ENCODE measurements around the gene SRSF8.

Gene SRSF8

DNA sequence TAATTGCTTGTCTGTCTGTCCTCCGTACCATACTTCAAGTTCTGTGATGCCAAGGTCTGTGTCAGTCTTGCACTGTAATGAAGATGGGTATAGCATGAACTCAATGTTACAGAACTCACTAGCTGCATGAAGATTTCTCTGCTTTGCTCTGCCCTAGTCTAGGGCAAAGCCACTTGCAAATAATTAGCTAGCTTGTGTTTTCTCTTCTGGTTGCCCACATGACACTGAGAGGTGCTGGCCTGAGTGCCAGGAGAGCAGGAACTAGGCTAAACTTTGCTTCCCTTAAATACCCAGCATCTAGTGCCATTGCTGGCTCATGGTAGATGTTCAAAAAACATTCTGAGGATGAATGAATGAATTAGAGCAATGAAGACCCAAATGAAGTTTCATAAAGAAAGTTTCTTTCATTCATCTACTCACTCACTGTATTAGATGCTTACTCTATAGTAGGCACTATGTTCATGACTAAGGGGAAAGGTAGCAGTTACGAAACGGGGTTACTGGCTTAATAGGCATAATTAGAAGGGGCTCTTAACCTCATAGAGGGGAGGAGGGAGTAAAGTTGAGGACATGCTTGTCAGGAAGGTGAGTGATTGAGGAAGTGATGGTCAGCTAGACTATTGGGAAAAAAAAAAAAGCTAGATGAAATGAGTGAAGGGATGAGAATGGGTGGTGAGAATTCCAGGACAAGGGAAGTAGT, 18.5 kb downstream of the SRSF8 start:
- Histone ChIP-seq H3K18ac (ENCODE audit: low read length) (no peak overlapping the region), H3K79me2 (ENCODE audit: control insufficient read depth, insufficient read depth, low read length, poor library complexity) (peaks cover 5% of the 10 kb centered on the region)

DNA sequence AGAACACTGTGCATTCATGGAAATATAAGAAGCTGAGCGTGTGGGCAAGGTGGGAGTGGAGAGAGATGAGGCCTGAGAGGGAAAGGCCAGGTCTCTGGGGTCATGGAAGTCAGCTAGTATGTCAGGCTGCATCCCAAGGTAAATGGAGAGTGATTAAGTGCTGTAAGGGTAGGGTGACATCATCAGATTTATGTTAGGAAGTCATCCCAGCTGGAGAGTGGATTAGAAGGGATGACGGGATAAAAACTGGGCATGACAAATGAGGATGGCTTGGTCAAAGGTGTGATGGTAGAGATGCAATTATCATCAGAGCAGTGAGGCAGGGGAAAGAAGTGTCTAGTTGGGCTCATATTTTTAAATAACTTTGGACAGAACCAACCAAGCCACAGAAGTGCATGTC, 19.4 kb downstream of the SRSF8 start:
- Histone ChIP-seq H3K79me1 (ENCODE audit: low read length) (peaks cover 12% of the 10 kb centered on the region), H2AK5ac (ENCODE audit: low read length) (no peak overlapping the region)

More for the DNA sequence above, 18.5 kb downstream of the SRSF8 start:
- no peak overlapping the region for H2BK12ac ChIP-seq (ENCODE audit: low read length)
- H3K4me2 ChIP-seq (ENCODE audit: low read length), result no peak overlapping the region
- H3K4ac ChIP-seq (ENCODE audit: low read depth, low read length), result no peak overlapping the region
- H3K9ac ChIP-seq (ENCODE audit: low read length), result no peak overlapping the region
- no peaks in the 10 kb centered on the region for H3K27me3 ChIP-seq (ENCODE audit: insufficient read depth, low read length)
- no peak overlapping the region for H4K8ac ChIP-seq (ENCODE audit: low read depth, low read length)
- no peak overlapping the region for H2AK5ac ChIP-seq (ENCODE audit: low read length)
- H2AFZ ChIP-seq (ENCODE audit: insufficient read depth, low read length, poor library complexity), result no peak overlapping the region
- DNase-seq, result no peak
- H3K79me1 ChIP-seq (ENCODE audit: low read length), result peaks cover 10% of the 10 kb centered on the region
- H3K23ac ChIP-seq (ENCODE audit: low read length), result no peak overlapping the region
- no peak overlapping the region for H3K27ac ChIP-seq (ENCODE audit: low read depth, low read length)
- WGBS (ENCODE audit: extremely low coverage, insufficient coverage, insufficient read length), result no CpG with 5 or more reads among the region's 3 CpGs
- no peak overlapping the region for H2BK5ac ChIP-seq (ENCODE audit: low read depth, low read length, poor library complexity)
- H3K14ac ChIP-seq (ENCODE audit: low read length), result no peak overlapping the region
- H3K4me1 ChIP-seq (ENCODE audit: control insufficient read depth in 1 of 2, insufficient read depth in 2 of 2, low read length in 2 of 2), result peaks cover 4 to 9% of the 10 kb centered on the region in 2 experiments
- no peaks in the 10 kb centered on the region for H3K36me3 ChIP-seq (ENCODE audit: control insufficient read depth in 1 of 2, insufficient read depth in 2 of 2, low read length in 2 of 2)
- no peak overlapping the region for H4K91ac ChIP-seq (ENCODE audit: low read depth, low read length)
- no peak overlapping the region for H2BK120ac ChIP-seq (ENCODE audit: insufficient read depth, low read length, poor library complexity)
- no peak overlapping the region for H3K4me3 ChIP-seq (ENCODE audit: low read depth, low read length)
- no peak overlapping the region for H4K12ac ChIP-seq (ENCODE audit: low read depth, low read length)
- H3K9me3 ChIP-seq (ENCODE audit: insufficient read depth, low read depth, low read length), result no peaks in the 10 kb centered on the region

DNA sequence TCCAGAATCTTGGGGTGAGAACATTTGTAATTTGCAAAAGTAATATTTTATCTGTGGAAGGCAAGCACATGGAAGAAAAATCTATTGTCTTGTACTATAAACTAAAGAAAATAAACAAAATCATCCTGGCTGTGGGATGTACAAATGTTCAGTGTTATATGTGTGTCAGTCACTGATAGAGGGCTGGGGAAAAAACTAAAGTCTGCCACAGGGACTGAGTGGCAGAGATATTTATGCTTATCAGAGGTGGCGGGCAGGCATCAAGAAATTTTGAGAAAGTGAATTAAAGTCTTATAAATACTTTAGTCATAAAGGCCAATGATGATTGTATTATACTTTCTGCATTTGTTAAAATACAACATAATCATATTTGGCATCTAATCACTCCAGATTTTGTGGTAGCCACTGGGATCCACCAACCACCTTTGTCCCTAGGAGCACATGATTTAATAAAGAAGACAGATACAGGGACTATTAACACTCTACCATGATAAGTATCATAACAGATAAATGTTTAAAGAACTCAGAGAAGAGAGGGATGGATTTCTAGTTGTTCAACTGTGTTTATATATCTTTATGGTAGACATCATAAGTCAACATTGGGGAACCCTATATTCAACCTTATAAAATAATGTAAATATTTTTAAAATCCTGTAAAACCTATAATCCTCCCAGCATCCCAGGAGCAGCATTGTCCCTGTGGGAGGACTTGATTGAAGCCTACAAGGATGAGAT, 20.3 kb downstream of the SRSF8 start:
- Histone ChIP-seq H3K79me2 (ENCODE audit: control insufficient read depth, insufficient read depth, low read length, poor library complexity) (peaks cover 5% of the 10 kb centered on the region), H4K8ac (ENCODE audit: low read depth, low read length) (no peak overlapping the region), H2BK120ac (ENCODE audit: insufficient read depth, low read length, poor library complexity) (no peak overlapping the region), H3K14ac (ENCODE audit: low read length) (no peak overlapping the region), H3K4me2 (ENCODE audit: low read length) (no peak overlapping the region), H3K27me3 (ENCODE audit: insufficient read depth, low read length) (no peaks in the 10 kb centered on the region), H4K91ac (ENCODE audit: low read depth, low read length) (no peak overlapping the region), H3K36me3 (ENCODE audit: control insufficient read depth in 1 of 2, insufficient read depth in 2 of 2, low read length in 2 of 2) (no peaks in the 10 kb centered on the region), H3K27ac (ENCODE audit: low read depth, low read length) (no peak overlapping the region), H3K23ac (ENCODE audit: low read length) (no peak overlapping the region), H2BK12ac (ENCODE audit: low read length) (no peak overlapping the region), H3K4me3 (ENCODE audit: low read depth, low read length) (no peak overlapping the region), H2AK5ac (ENCODE audit: low read length) (no peak overlapping the region), H3K79me1 (ENCODE audit: low read length) (peaks cover 11% of the 10 kb centered on the region), H3K9me3 (ENCODE audit: insufficient read depth, low read depth, low read length) (no peaks in the 10 kb centered on the region), H3K9ac (ENCODE audit: low read length) (no peak overlapping the region), H3K4me1 (ENCODE audit: control insufficient read depth in 1 of 2, insufficient read depth in 2 of 2, low read length in 2 of 2) (peaks cover 3 to 4% of the 10 kb centered on the region in 2 experiments), H2BK5ac (ENCODE audit: low read depth, low read length, poor library complexity) (no peak overlapping the region), H3K18ac (ENCODE audit: low read length) (no peak overlapping the region), H2AFZ (ENCODE audit: insufficient read depth, low read length, poor library complexity) (no peak overlapping the region), H3K4ac (ENCODE audit: low read depth, low read length) (no peak overlapping the region), H4K12ac (ENCODE audit: low read depth, low read length) (no peak overlapping the region)
- no CpG with 5 or more reads among the region's 1 CpG for WGBS (ENCODE audit: extremely low coverage, insufficient coverage, insufficient read length)
- no peak for DNase-seq

More for the DNA sequence above, 19.4 kb downstream of the SRSF8 start:
- no peak overlapping the region for H3K23ac ChIP-seq (ENCODE audit: low read length)
- no peaks in the 10 kb centered on the region for H3K36me3 ChIP-seq (ENCODE audit: control insufficient read depth in 1 of 2, insufficient read depth in 2 of 2, low read length in 2 of 2)
- no peak overlapping the region for H3K27ac ChIP-seq (ENCODE audit: low read depth, low read length)
- H3K4me3 ChIP-seq (ENCODE audit: low read depth, low read length), result no peak overlapping the region
- WGBS (ENCODE audit: extremely low coverage, insufficient coverage, insufficient read length), result no CpG with 5 or more reads among the region's 2 CpGs
- H3K9me3 ChIP-seq (ENCODE audit: insufficient read depth, low read depth, low read length), result no peaks in the 10 kb centered on the region
- no peak overlapping the region for H4K12ac ChIP-seq (ENCODE audit: low read depth, low read length)
- no peak overlapping the region for H3K18ac ChIP-seq (ENCODE audit: low read length)
- H3K4me1 ChIP-seq (ENCODE audit: control insufficient read depth in 1 of 2, insufficient read depth in 2 of 2, low read length in 2 of 2), result peaks cover 7 to 9% of the 10 kb centered on the region in 2 experiments
- H3K14ac ChIP-seq (ENCODE audit: low read length), result no peak overlapping the region
- H4K8ac ChIP-seq (ENCODE audit: low read depth, low read length), result no peak overlapping the region
- no peak overlapping the region for H3K9ac ChIP-seq (ENCODE audit: low read length)
- H2BK12ac ChIP-seq (ENCODE audit: low read length), result no peak overlapping the region
- DNase-seq, result no peak
- no peak overlapping the region for H2BK5ac ChIP-seq (ENCODE audit: low read depth, low read length, poor library complexity)
- H2AFZ ChIP-seq (ENCODE audit: insufficient read depth, low read length, poor library complexity), result no peak overlapping the region
- H4K91ac ChIP-seq (ENCODE audit: low read depth, low read length), result no peak overlapping the region
- no peaks in the 10 kb centered on the region for H3K27me3 ChIP-seq (ENCODE audit: insufficient read depth, low read length)
- no peak overlapping the region for H3K4ac ChIP-seq (ENCODE audit: low read depth, low read length)
- peaks cover 5% of the 10 kb centered on the region for H3K79me2 ChIP-seq (ENCODE audit: control insufficient read depth, insufficient read depth, low read length, poor library complexity)
- H2BK120ac ChIP-seq (ENCODE audit: insufficient read depth, low read length, poor library complexity), result no peak overlapping the region
- no peak overlapping the region for H3K4me2 ChIP-seq (ENCODE audit: low read length)

DNA sequence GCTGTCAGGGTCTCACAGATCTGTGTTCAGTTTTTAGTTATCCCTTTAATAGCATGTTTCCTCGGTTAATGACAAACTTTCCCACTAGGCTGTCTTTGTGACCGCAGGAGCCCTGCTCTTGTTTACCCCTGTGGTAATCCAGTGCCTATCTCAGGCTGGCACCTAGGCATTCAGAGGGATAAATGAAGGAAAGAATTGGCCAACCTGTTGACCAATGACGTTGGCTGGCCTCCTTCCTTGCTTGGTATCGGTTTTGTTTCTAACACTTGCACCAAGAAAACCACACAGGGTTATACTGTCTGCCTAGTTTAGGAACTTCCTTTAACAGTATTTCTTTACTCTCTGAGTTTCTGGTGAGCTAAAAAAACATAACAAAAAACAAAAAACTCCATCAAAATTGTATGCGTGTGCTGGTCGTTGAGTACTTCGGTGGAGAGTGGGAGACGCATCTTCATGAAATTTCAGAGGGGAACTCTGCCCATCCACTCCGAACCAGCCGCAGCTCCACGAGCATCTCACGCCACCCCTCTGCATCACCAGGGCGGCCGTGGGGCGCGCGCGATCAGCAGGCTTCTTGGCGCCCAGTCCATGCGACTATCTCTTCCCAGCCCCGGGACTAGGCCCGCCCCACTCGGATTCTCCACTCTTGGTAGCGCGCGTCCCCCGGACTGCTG, 22.4 kb downstream of the SRSF8 start:
- Histone ChIP-seq H3K9me3 (ENCODE audit: insufficient read depth, low read depth, low read length) (no peaks in the 10 kb centered on the region), H4K8ac (ENCODE audit: low read depth, low read length) (peak overlapping the region; percentile 32), H3K4me1 (ENCODE audit: control insufficient read depth in 1 of 2, insufficient read depth in 2 of 2, low read length in 2 of 2) (peaks cover 3 to 10% of the 10 kb centered on the region in 2 experiments), H3K18ac (ENCODE audit: low read length) (peak overlapping the region; percentile 42), H3K4me3 (ENCODE audit: low read depth, low read length) (peak overlapping the region; percentile 96), H3K23ac (ENCODE audit: low read length) (no peak overlapping the region), H3K27ac (ENCODE audit: low read depth, low read length) (no peak overlapping the region), H3K36me3 (ENCODE audit: control insufficient read depth in 1 of 2, insufficient read depth in 2 of 2, low read length in 2 of 2) (no peaks in the 10 kb centered on the region), H2AFZ (ENCODE audit: insufficient read depth, low read length, poor library complexity) (peak overlapping the region; percentile 53), H2BK12ac (ENCODE audit: low read length) (peak overlapping the region; percentile 11), H3K27me3 (ENCODE audit: insufficient read depth, low read length) (no peaks in the 10 kb centered on the region), H4K12ac (ENCODE audit: low read depth, low read length) (no peak overlapping the region), H2BK5ac (ENCODE audit: low read depth, low read length, poor library complexity) (no peak overlapping the region), H2BK120ac (ENCODE audit: insufficient read depth, low read length, poor library complexity) (no peak overlapping the region), H3K9ac (ENCODE audit: low read length) (no peak overlapping the region), H3K14ac (ENCODE audit: low read length) (peak overlapping the region; percentile 47), H3K79me2 (ENCODE audit: control insufficient read depth, insufficient read depth, low read length, poor library complexity) (peaks cover 5% of the 10 kb centered on the region), H3K4ac (ENCODE audit: low read depth, low read length) (no peak overlapping the region), H4K91ac (ENCODE audit: low read depth, low read length) (peak overlapping the region; percentile 7), H3K79me1 (ENCODE audit: low read length) (peaks cover 11% of the 10 kb centered on the region), H2AK5ac (ENCODE audit: low read length) (no peak overlapping the region), H3K4me2 (ENCODE audit: low read length) (peak overlapping the region; percentile 98)
- no CpG with 5 or more reads among the region's 27 CpGs for WGBS (ENCODE audit: extremely low coverage, insufficient coverage, insufficient read length)
- DNase-seq, result no peak

All from trophoblast cell (in vitro differentiated cells and primary cell).